NCI-H82 treated with DMSO at 0.1 percent for 48 hours (cell line): ENCODE results near the gene AGA.

ENCODE experiments used
- DNase-seq: peaks from one replicate; lab custom pipeline; 2025; ENCODE audit not compliant: unreplicated experiment; lab: John Stamatoyannopoulos, UW

The AGA gene

GRCh38 chr4:177391287-177391686 lies 51.0 kb downstream of the AGA start:
- DNase-seq, result no peak

GRCh38 chr4:177386278-177386815 lies 55.9 kb downstream of the AGA start:
- DNase-seq, result no peak

GRCh38 chr4:177385576-177386277 lies 56.5 kb downstream of the AGA start:
- DNase-seq, result no peak

GRCh38 chr4:177384856-177385397 lies 57.3 kb downstream of the AGA start:
- DNase-seq, result no peak

- no peak for DNase-seq
These were observed 60.4 kb downstream of the AGA start for GRCh38 chr4:177381762-177382310.
